Breast epithelium (tissue), 3 donors: Measurements from ENCODE around the gene TTBK1.

Source experiments
- POLR2A ChIP-seq: fragments of 450-650 bp; IDR thresholded peaks from one replicate; pipeline ENCODE4 v1.6.1; 2016; ENCODE audit warnings: antibody characterized with exemption, mild to moderate bottlenecking, moderate library complexity
- POLR2AphosphoS5 ChIP-seq, 3 donors: sonication (generic); formaldehyde crosslinking; IDR thresholded peaks; one replicate each; pipeline ENCODE4 v1.6.1; 2017; ENCODE audit warnings: antibody characterized with exemption in 3 of 3
- TF ChIP-seq, protein P1 (sequence below), 3 donors: fragments of 450-650 bp; IDR thresholded peaks; one replicate each; pipeline ENCODE4 v1.5.1; 2016 to 2017; ENCODE audit warnings: antibody characterized with exemption in 3 of 3, mild to moderate bottlenecking in 3 of 3, moderate library complexity in 3 of 3

DNA sequence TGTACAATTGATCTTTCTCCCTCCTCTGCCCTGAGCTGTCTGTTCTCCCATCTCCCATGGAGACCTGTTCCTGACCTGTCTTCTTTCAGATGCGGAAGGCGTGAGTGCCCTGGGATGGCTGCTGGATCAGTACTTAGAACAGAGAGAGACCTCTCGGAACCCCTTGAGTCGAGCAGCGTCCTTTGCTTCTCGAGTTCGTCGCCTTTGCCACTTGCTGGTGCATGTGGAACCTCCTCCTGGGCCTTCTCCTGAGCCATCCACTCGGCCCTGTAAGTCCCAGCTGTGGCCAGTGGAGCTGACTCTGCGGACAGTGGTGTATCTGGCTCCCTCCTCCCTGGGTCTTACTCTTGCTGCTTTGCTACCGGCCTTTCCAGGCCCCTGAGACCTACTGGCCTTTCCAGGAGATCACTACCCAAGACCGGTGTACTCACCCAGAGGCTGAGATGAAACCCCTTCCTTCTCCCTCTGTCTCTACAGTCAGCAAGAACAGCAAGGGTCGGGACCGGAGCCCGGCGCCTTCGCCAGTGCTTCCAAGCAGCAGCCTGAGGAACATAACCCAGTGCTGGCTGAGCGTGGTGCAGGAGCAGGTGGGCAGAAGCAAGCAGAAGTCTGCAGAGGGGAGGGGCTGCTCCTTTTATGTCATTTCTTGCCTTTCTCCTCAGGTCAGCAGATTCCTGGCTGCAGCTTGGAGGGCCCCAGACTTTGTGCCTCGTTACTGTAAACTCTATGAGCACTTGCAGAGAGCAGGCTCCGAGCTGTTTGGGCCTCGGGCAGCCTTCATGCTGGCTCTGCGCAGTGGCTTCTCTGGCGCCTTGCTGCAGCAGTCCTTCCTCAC is 38.8 kb upstream of the TTBK1 start:
- TF ChIP-seq POLR2A = no peak
- TF ChIP-seq, protein P1, sequence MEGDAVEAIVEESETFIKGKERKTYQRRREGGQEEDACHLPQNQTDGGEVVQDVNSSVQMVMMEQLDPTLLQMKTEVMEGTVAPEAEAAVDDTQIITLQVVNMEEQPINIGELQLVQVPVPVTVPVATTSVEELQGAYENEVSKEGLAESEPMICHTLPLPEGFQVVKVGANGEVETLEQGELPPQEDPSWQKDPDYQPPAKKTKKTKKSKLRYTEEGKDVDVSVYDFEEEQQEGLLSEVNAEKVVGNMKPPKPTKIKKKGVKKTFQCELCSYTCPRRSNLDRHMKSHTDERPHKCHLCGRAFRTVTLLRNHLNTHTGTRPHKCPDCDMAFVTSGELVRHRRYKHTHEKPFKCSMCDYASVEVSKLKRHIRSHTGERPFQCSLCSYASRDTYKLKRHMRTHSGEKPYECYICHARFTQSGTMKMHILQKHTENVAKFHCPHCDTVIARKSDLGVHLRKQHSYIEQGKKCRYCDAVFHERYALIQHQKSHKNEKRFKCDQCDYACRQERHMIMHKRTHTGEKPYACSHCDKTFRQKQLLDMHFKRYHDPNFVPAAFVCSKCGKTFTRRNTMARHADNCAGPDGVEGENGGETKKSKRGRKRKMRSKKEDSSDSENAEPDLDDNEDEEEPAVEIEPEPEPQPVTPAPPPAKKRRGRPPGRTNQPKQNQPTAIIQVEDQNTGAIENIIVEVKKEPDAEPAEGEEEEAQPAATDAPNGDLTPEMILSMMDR (IDR thresholded peaks at IDR 0.05) = no peak
- no peak for TF ChIP-seq POLR2AphosphoS5 (IDR thresholded peaks at IDR 0.05)
